Measurements from ENCODE around the gene PBXIP1.

The PBXIP1 gene

DNA sequence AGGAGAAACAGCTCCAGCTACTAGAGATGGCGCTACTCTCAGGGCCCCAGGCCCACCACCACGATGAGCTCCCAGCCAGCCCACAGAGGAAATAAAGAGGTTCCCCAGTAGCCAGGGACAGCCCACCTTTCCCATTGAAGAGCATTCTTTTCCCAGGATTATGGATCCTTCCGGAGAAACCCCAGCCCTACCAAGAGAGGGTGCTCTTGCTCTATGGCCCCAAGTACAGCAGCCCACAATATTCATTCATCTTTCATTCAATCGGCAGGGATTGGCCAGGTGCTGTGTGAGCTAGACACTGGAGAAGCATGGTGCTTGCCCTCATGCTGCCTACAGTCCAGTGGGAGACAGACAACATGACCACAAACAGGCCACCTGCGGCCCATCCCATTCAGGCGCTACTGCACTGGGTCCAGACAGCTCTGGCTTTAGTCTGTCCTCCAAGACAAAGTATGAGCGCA is 49.2 kb downstream of the PBXIP1 start:
- Histone ChIP-seq H3K27ac (ENCODE audit: low read length) (no peak overlapping the region), H3K4me2 (ENCODE audit: insufficient read depth, low read length) (no peak overlapping the region), H2AFZ (ENCODE audit: low read depth, low read length) (no peak overlapping the region), H3K79me2 (ENCODE audit: insufficient read depth, low read length) (no peaks in the 10 kb centered on the region), H3K27me3 (ENCODE audit: insufficient read depth, low read length, poor library complexity) (peaks cover 2% of the 10 kb centered on the region), H3K4me3 (ENCODE audit: low read depth in 1 of 2, low read length in 2 of 2) (no peak overlapping the region), H3K9me3 (ENCODE audit: insufficient read depth, low read length, severe bottlenecking) (no peaks in the 10 kb centered on the region), H3K4me1 (ENCODE audit: insufficient read depth, low read length) (no peaks in the 10 kb centered on the region), H4K20me1 (ENCODE audit: insufficient read depth, low read length) (0 out of 2 replicates have a peak, but pooled peaks cover 3% of the 10 kb centered on the region), H3K9ac (ENCODE audit: low read depth, low read length) (no peak overlapping the region), H3K36me3 (ENCODE audit: insufficient read depth, low read length) (no peaks in the 10 kb centered on the region)
- no peak for TF ChIP-seq EZH2 (IDR thresholded peaks at IDR 0.05; ENCODE audit: borderline replicate concordance, low read depth, low read length, severe bottlenecking)
- TF ChIP-seq, protein P1, sequence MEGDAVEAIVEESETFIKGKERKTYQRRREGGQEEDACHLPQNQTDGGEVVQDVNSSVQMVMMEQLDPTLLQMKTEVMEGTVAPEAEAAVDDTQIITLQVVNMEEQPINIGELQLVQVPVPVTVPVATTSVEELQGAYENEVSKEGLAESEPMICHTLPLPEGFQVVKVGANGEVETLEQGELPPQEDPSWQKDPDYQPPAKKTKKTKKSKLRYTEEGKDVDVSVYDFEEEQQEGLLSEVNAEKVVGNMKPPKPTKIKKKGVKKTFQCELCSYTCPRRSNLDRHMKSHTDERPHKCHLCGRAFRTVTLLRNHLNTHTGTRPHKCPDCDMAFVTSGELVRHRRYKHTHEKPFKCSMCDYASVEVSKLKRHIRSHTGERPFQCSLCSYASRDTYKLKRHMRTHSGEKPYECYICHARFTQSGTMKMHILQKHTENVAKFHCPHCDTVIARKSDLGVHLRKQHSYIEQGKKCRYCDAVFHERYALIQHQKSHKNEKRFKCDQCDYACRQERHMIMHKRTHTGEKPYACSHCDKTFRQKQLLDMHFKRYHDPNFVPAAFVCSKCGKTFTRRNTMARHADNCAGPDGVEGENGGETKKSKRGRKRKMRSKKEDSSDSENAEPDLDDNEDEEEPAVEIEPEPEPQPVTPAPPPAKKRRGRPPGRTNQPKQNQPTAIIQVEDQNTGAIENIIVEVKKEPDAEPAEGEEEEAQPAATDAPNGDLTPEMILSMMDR (IDR thresholded peaks at IDR 0.05; ENCODE audit: borderline replicate concordance, extremely low read depth, low read length, poor library complexity, severe bottlenecking), result peak; percentile 34
- no peak for ATAC-seq (ENCODE audit: insufficient read depth, low read depth)
- no peak for DNase-seq

DNA sequence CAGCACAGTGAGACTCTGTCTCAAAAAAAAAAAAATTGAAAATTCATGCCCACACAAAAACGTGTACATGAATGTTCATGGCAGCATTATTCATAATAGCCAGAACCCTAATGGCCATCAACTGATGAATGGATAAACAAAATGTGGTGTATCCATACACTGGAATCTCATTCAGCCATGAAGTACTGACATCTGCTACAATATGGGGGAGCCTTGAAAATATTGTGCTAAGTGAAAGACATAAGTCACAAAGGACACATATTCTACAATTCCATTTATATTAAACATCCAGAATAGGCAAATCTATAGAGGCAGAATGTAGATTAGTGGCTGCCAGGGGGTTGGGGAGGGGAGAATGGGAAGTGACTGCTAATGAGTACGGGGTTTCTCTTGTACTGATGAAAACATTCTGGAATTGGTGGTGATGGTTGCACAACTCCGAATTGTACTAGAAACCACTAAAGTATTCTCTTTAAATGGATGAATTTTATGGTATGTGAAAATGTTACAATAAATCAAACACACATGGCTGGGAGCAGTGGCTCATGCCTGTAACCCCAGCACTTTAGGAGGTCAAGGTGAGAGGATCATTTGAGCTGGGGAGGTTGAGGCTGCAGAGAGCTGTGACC is 52.8 kb downstream of the PBXIP1 start:
- H3K79me2 ChIP-seq (ENCODE audit: insufficient read depth, low read length), result no peaks in the 10 kb centered on the region
- no peak overlapping the region for H3K4me3 ChIP-seq (ENCODE audit: low read depth in 1 of 2, low read length in 2 of 2)
- H3K9me3 ChIP-seq (ENCODE audit: insufficient read depth, low read length, severe bottlenecking), result no peaks in the 10 kb centered on the region
- no peaks in the 10 kb centered on the region for H3K4me1 ChIP-seq (ENCODE audit: insufficient read depth, low read length)
- no peak overlapping the region for H3K4me2 ChIP-seq (ENCODE audit: insufficient read depth, low read length)
- ATAC-seq (ENCODE audit: insufficient read depth, low read depth) (no peak), DNase-seq (no peak)
- H3K27ac ChIP-seq (ENCODE audit: low read length), result no peak overlapping the region
- no peak for TF ChIP-seq EZH2 (IDR thresholded peaks at IDR 0.05; ENCODE audit: borderline replicate concordance, low read depth, low read length, severe bottlenecking)
- TF ChIP-seq, protein P1 (IDR thresholded peaks at IDR 0.05; ENCODE audit: borderline replicate concordance, extremely low read depth, low read length, poor library complexity, severe bottlenecking), result no peak
- no peaks in the 10 kb centered on the region for H3K36me3 ChIP-seq (ENCODE audit: insufficient read depth, low read length)
- peaks cover 2% of the 10 kb centered on the region for H3K27me3 ChIP-seq (ENCODE audit: insufficient read depth, low read length, poor library complexity)
- no peak overlapping the region for H3K9ac ChIP-seq (ENCODE audit: low read depth, low read length)
- 0 out of 2 replicates have a peak, but pooled peaks cover 3% of the 10 kb centered on the region for H4K20me1 ChIP-seq (ENCODE audit: insufficient read depth, low read length)
- no peak overlapping the region for H2AFZ ChIP-seq (ENCODE audit: low read depth, low read length)

DNA sequence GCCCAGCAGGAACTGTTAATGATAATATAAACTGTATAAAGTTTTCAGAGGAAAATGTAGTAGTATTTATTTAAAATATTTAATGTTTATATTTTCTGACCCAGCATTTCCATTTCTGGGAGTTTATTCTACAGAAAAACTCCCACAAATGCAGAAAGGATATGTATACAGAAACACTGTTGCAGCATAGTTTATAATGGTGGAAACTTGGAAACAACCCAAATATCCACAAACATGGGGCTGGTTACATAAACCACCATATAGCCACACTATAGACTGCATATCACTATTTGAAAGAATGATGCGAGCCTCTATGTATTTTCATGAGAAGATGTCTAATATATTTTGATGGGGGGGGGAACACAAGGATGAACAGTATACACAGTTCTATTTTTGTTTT is 54.3 kb downstream of the PBXIP1 start:
- no peak overlapping the region for H3K9ac ChIP-seq (ENCODE audit: low read depth, low read length)
- no peak for TF ChIP-seq EZH2 (IDR thresholded peaks at IDR 0.05; ENCODE audit: borderline replicate concordance, low read depth, low read length, severe bottlenecking)
- TF ChIP-seq, protein P1 (IDR thresholded peaks at IDR 0.05; ENCODE audit: borderline replicate concordance, extremely low read depth, low read length, poor library complexity, severe bottlenecking), result no peak
- no peak for DNase-seq
- no peaks in the 10 kb centered on the region for H3K36me3 ChIP-seq (ENCODE audit: insufficient read depth, low read length)
- H3K79me2 ChIP-seq (ENCODE audit: insufficient read depth, low read length), result no peaks in the 10 kb centered on the region
- H3K9me3 ChIP-seq (ENCODE audit: insufficient read depth, low read length, severe bottlenecking), result no peaks in the 10 kb centered on the region
- no peak overlapping the region for H3K4me2 ChIP-seq (ENCODE audit: insufficient read depth, low read length)
- no peak overlapping the region for H3K4me3 ChIP-seq (ENCODE audit: low read depth in 1 of 2, low read length in 2 of 2)
- no peaks in the 10 kb centered on the region for H3K4me1 ChIP-seq (ENCODE audit: insufficient read depth, low read length)
- peaks cover 2% of the 10 kb centered on the region for H3K27me3 ChIP-seq (ENCODE audit: insufficient read depth, low read length, poor library complexity)
- no peak overlapping the region for H2AFZ ChIP-seq (ENCODE audit: low read depth, low read length)
- 0 out of 2 replicates have a peak, but pooled peaks cover 3% of the 10 kb centered on the region for H4K20me1 ChIP-seq (ENCODE audit: insufficient read depth, low read length)
- H3K27ac ChIP-seq (ENCODE audit: low read length), result no peak overlapping the region
- no peak for ATAC-seq (ENCODE audit: insufficient read depth, low read depth)

Data from DND-41 (cell line).